ENCODE data around the gene MVD. TPM values are rescaled to one million over a fixed set of nuclear protein-coding genes. Genes with fewer than 3 reads are reported as not detected.

The MVD gene
- total and polyA plus RNA-seq, 7 donors: 16.8 to 206 (median 25.7) TPM

GRCh38 chr16:88649924-88650748 is 12.8 kb downstream of the MVD start:
- Histone ChIP-seq H3K4me1 (peaks cover 0 to 24% (median 20%) of the 10 kb centered on the region in 4 donors), H3K27me3 (peaks cover 0 to 14% (median 0%) of the 10 kb centered on the region in 3 donors), H3K9me3 (no peaks in the 10 kb centered on the region), H3K27ac (peak overlapping the region; percentile 62 to 70 (median 68)), H3K36me3 (peaks cover 0 to 30% (median 3%) of the 10 kb centered on the region in 4 donors), H3K4me3 (peak overlapping the region; percentile 41 to 62 (median 58))
- no peak for DNase-seq
- WGBS, 2 donors: 3 to 8% methylated on average over 37 of the region's 37 CpGs
- TF ChIP-seq POLR2AphosphoS5 (IDR thresholded peaks at IDR 0.05): no peak
- TF ChIP-seq POLR2A (IDR thresholded peaks at IDR 0.05): no peak
- TF ChIP-seq CTCF (IDR thresholded peaks at IDR 0.05): no peak
- no peak for TF ChIP-seq EP300 (IDR thresholded peaks at IDR 0.05)
- intact Hi-C loops (cut with DNase I): no loop called here

DNA sequence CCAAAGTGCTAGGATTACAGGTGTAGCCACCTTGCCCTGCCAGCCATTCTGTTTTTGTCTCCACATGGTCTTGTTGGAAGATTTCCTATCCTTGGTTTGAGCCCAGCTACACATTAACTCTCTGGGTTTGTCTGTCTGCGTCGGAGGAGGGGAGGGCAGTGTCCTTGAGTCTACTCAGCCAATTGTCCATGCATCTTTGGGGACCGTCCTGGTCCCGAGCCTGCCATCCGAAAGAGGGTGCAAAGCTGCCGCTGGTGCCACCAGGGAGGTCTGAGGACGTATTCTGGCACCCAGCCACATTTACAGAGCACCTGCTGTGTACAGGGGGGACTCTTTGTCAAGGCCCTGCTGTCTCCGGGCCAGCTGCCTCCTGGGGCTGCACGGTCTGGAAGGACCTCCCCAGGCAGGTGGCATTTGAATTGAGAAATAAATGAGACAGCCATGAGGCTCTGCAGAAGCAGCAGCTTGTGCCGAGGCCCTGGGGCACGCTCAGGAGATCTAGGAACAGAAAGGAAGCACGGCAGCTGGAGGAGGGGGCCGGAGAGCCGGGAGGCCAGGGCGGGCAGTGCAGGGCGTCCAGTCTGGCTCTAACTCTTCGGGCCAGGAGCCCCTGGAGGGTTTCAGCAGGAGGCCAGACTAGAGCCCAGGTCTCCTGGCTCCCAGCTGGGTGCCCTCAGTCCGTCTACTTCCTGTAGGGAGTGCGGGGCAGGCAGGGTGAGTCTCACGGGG is 13.5 kb downstream of the MVD start:
- DNase-seq: no peak
- H3K36me3 ChIP-seq: peaks cover 0 to 23% (median 0%) of the 10 kb centered on the region in 4 donors
- intact Hi-C loops (cut with DNase I): no loop called here

DNA sequence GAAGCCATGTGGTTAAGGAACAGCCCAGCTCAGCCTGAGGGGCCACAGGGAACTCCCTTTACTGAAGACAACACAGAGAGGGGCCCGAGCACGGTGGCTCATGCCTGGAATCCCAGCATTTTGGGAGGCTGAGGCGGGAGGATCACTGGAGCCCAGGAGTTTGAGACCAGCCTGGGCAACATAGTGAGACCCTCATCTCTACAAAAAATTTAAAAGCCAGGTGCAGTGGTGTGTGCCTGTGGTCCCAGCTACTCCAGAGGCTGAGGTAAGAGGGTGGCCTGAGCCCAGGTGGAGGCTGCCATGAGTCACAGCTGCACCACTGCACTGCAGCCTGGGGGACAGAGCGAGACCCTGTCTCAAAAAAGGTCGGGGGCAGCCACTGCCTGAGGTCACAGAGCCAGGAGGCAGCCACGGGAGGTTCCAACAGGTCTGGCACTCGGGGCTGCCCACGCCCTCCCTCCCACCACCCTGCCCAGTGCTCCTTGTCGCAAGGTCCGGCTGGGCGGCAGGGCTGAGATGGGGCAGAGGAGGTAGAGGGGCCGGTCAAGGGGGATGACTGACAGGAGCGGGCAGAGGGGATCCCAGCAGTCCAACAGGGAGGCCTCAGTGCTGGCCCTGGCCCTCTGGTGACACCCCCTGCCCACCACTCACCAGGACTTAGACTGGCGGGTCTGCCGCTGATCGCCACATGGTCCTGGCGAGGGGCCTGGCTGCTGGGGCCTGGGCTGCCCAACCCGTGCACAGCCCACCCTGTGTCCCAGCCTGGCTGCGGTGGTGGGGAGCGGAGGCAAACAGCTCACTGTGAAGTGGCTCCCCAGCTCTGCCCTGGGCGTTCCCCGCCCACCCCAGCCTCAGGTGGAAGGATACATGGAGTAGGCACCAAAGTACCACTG is 15.5 kb downstream of the MVD start:
- H3K9me3 ChIP-seq: no peaks in the 10 kb centered on the region
- intact Hi-C loops (cut with DNase I): no loop called here
- H3K4me3 ChIP-seq: no peak overlapping the region
- 92 to 94% methylated on average over 22 of the region's 22 CpGs for WGBS, 2 donors
- H3K27ac ChIP-seq: no peak overlapping the region
- H3K4me1 ChIP-seq: peaks cover 0 to 24% (median 20%) of the 10 kb centered on the region in 4 donors
- DNase-seq: no peak
- TF ChIP-seq EP300 (IDR thresholded peaks at IDR 0.05): no peak
- H3K27me3 ChIP-seq: peaks cover 0 to 14% (median 0%) of the 10 kb centered on the region in 3 donors
- peaks cover 0 to 3% (median 0%) of the 10 kb centered on the region in 4 donors for H3K36me3 ChIP-seq

More for the DNA sequence above, 13.5 kb downstream of the MVD start:
- H3K4me1 ChIP-seq: peaks cover 0 to 24% (median 20%) of the 10 kb centered on the region in 4 donors
- 31 to 72% methylated on average over 20 of the region's 20 CpGs for WGBS, 2 donors
- no peaks in the 10 kb centered on the region for H3K9me3 ChIP-seq
- peak overlapping the region in 3 of 4 donors; percentile 62 to 70 (median 67) for H3K27ac ChIP-seq
- TF ChIP-seq POLR2AphosphoS5 (IDR thresholded peaks at IDR 0.05): no peak
- peaks cover 0 to 14% (median 0%) of the 10 kb centered on the region in 3 donors for H3K27me3 ChIP-seq
- peak overlapping the region in 3 of 4 donors; percentile 55 to 62 (median 62) for H3K4me3 ChIP-seq

GRCh38 chr16:88646345-88647034 is 16.4 kb downstream of the MVD start:
- H3K27me3 ChIP-seq: peaks cover 0 to 12% (median 0%) of the 10 kb centered on the region in 3 donors
- intact Hi-C loops (cut with DNase I): no loop called here
- no peaks in the 10 kb centered on the region for H3K36me3 ChIP-seq
- no peak overlapping the region for H3K27ac ChIP-seq
- no peaks in the 10 kb centered on the region for H3K9me3 ChIP-seq
- TF ChIP-seq CTCF (IDR thresholded peaks at IDR 0.05): no peak
- TF ChIP-seq POLR2AphosphoS5 (IDR thresholded peaks at IDR 0.05): no peak
- no peak for TF ChIP-seq POLR2A (IDR thresholded peaks at IDR 0.05)
- TF ChIP-seq EP300 (IDR thresholded peaks at IDR 0.05): no peak
- peaks cover 0 to 21% (median 17%) of the 10 kb centered on the region in 4 donors for H3K4me1 ChIP-seq
- WGBS, 2 donors: 92 to 93% methylated on average over 28 of the region's 28 CpGs
- no peak for DNase-seq
- H3K4me3 ChIP-seq: no peak overlapping the region

- Histone ChIP-seq H3K9me3 (no peaks in the 10 kb centered on the region), H3K27me3 (peaks cover 0 to 7% (median 0%) of the 10 kb centered on the region in 3 donors), H3K4me3 (no peak overlapping the region), H3K4me1 (peaks cover 0 to 15% (median 12%) of the 10 kb centered on the region in 4 donors), H3K27ac (no peak overlapping the region), H3K36me3 (no peaks in the 10 kb centered on the region)
- WGBS, 2 donors: 60 to 90% methylated on average over 23 of the region's 23 CpGs
- no peak for DNase-seq
- TF ChIP-seq EP300 (IDR thresholded peaks at IDR 0.05) (no peak), CTCF (IDR thresholded peaks at IDR 0.05) (no peak), POLR2A (IDR thresholded peaks at IDR 0.05) (no peak), POLR2AphosphoS5 (IDR thresholded peaks at IDR 0.05) (no peak)
- intact Hi-C loops (cut with DNase I): no loop called here
Observed at GRCh38 chr16:88645941-88646340, 16.9 kb downstream of the MVD start.
